ENCODE results near the gene MAOB.

DNA sequence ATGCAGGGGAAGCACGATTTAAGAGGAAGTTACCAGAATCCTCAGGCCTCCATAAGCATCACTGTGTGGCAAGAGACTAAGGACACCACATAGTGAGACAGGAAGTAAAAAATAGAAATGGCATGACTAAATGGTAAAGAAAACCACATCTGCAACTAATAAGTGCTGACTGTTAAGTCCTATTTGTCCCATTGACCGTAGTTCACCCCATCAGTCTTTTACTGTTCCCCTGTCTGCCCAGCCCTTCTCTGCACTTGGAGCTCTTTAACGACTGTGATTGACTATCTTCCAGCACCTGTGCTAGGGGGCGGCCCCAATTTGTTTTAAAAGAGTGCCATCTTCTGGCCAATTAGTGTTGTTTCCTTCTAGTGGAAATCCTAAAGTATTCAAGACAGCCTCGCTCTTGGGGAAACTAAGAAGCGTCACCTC is 132.0 kb downstream of the MAOB start:
- TF ChIP-seq, protein P1, sequence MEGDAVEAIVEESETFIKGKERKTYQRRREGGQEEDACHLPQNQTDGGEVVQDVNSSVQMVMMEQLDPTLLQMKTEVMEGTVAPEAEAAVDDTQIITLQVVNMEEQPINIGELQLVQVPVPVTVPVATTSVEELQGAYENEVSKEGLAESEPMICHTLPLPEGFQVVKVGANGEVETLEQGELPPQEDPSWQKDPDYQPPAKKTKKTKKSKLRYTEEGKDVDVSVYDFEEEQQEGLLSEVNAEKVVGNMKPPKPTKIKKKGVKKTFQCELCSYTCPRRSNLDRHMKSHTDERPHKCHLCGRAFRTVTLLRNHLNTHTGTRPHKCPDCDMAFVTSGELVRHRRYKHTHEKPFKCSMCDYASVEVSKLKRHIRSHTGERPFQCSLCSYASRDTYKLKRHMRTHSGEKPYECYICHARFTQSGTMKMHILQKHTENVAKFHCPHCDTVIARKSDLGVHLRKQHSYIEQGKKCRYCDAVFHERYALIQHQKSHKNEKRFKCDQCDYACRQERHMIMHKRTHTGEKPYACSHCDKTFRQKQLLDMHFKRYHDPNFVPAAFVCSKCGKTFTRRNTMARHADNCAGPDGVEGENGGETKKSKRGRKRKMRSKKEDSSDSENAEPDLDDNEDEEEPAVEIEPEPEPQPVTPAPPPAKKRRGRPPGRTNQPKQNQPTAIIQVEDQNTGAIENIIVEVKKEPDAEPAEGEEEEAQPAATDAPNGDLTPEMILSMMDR (IDR thresholded peaks at IDR 0.05), result peak; percentile 58
- no peak for TF ChIP-seq EZH2 (IDR thresholded peaks at IDR 0.05; ENCODE audit: borderline replicate concordance, insufficient read depth, low read depth, low read length, poor library complexity, severe bottlenecking)

All from B cell (primary cell).